ENCODE results near the gene CA12.

Gene CA12

GRCh38 chr15:63401714-63402497 lies 20.3 kb upstream of the CA12 start:
- no peak for DNase-seq

GRCh38 chr15:63401078-63401477 lies 19.4 kb upstream of the CA12 start:
- DNase-seq = no peak

DNA sequence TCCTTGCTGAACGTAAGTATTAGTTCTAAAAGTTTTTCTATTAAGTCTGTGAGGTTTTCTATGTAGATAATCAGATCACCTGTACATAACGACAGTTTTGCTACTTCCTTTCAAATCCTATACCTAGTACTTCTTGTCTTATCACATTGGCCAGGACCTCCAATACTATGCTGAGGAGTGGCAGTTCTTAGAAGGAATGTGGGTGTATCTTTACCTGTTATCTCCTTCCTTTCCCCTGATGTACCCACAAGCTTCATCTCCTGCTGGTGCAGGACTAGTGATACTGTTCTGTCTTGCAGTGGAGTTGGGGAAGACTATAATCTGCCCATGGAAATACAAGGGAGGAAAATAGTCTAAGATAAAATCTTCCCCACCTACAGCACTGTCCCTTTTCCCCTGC lies 16.8 kb upstream of the CA12 start:
- no peak for DNase-seq

DNA sequence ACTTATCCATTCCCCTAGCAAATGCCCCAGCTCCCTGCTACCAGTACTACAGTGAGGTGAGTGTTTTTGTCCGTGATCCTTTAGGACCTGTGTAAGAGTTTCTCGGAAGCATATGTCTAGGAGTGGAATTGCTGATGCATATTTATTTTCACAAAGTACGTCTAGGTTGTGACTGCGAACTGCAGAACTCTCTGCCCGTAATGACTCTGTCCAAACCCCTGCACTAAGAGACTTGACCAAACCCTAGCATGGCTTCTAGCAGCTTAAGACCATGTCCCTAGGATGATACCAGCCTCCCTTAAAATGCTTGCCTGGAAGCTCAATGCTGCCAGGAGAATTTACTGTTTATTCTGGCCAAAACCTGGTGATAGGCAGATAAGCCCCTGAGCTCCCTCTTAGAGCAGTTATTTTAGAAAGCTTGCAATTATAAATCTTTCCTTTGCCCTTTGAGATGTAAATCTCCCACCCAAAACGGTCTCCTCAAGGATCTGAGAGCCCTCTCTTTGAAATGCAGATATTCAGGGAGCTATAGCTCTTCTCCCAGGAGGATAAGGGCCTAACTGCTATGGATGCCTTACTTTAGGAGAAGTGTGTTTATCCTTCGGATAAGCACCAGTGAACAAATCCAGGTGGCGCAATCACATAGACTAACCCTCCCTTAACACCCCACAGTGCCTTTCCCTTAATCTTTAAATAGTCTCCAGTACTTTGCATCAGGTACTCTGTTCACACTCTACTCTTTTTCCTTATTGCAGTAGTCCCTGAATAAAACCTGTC lies 14.7 kb upstream of the CA12 start:
- DNase-seq = no peak

DNA sequence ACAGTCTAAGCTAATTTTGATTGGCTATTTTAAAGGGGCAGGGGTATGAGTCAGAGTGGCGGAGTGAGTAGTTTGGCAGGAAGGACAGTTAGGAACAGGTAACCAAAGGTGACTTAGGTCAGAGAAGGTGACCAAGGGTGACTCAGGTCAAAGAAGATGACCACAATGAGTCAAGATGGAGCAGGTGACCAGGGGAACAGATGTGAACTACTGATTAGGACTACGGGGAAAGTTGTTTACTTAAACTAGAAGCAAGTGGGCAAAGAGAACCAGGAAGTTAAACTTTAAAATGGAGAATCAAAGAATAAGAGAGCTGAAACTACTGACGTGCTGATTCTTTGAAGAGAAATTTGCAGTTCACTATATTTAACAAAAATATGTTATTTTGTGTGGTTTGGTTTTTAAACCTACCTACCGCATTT lies 14.1 kb upstream of the CA12 start:
- no peak for DNase-seq

GRCh38 chr15:63392361-63393009 lies 10.8 kb upstream of the CA12 start:
- no peak for DNase-seq

- no peak for DNase-seq
These were observed 10.2 kb upstream of the CA12 start for GRCh38 chr15:63391669-63392360.

DNA sequence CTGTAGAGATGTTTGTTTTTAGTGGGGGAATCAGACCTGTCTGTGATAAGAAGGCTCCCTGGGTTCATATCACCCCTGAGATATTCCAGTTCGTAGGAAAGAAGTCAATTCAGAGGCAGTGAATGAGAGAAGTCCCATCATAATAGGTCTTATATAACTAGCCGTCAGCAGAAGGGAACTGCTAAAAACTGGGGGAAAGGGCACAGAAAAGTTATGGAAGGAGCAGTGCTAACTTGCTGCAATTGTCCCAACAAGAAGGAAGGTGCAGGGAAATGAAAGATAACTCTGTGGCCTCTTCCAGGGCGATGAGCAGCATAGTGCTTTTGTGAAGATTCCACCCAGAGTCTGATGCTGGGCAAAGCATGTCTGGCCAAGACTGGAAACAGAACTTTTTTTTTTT lies 9.0 kb upstream of the CA12 start:
- DNase-seq = no peak

DNA sequence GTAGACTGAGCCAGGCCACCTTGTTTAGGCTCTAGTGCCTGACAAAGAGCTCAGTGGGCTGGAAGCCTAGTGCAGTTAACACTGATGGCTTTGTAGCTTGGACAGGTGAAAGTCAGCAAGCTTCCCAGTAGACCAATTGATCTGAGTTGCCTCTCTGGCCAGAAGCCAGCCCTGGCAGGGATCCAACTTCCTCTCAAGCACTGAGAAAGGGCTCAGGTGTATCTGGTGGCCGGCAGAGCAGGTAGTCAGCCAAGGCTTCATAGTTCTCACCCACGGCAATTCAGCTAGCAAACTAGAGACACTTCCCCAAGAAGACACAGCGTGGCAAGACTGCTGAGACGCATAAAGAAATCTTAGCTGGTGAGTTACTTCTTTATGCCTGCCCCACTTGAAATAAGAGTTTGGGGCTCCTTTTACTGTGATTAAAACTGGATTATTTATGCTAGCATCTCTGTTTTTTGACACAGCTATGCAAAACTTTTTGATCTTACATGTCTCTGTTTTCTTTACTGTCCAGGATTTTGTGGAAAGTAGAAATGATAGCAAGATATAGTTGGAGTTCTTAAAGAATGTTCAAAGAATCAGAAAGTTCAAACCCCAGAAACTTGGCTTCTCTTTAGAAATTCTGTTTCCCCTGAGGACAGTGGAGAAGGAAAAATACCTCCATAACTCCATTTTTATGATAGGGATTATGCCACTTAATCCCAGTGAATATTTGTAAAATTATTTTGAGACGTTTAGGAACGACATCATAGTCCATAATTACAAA lies 8.4 kb upstream of the CA12 start:
- DNase-seq = no peak

DNA sequence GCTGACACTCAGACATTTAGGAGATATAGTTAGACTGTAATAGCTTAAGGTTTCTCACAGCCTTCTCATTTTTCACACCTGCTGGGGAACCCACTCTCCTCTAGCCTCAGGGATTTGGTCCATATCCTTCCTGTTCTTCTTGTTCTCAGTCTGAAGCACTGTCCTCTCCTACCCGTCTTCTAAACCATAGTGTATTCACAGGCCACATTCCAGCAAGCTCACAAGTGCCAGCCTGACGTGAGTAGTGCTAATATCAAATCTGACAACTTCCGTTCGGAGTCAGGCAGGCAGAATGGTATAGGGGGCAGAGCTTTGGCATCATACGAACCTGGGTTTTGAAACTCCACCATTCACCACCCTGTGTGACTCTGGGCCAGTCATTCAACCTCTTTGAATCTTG lies 6.9 kb upstream of the CA12 start:
- DNase-seq = no peak

DNA sequence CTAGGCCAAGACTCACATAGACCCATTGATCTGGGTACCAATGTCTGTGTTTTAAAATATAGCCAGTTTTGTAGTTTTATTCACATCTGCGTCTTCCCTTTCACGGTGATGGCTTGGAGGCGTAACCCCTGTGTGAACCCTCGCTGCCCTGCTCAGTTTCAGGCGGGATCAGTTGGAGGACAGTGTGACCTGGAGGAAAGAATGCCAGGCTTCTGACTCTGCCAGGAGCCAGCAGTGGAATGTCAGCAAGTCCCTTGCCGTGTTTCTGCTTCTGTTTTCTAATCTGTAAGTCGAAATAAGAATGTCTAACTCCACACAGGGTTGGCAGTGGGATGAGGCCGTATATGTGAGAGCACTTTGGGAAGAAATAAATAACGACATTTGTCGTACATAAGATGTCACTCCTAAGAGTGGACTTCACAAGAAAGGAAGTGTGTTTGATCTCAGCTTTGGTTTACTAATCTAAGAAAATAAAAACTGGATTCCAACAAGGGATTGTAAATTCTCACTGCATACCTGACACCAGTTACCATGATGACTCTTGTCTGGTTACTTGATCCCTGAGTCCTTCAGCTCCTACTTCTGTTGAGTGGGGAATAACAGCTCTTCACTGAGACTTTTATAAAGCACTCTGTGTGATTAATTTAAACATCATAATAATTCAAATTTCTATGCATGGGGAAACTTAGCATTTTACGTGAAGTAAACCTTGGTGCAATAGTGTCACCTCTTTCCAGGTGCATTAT lies 6.3 kb upstream of the CA12 start:
- DNase-seq = no peak

GRCh38 chr15:63385911-63386531 lies 4.4 kb upstream of the CA12 start:
- no peak for DNase-seq

GRCh38 chr15:63384906-63385305 lies 3.3 kb upstream of the CA12 start:
- DNase-seq = no peak

DNA sequence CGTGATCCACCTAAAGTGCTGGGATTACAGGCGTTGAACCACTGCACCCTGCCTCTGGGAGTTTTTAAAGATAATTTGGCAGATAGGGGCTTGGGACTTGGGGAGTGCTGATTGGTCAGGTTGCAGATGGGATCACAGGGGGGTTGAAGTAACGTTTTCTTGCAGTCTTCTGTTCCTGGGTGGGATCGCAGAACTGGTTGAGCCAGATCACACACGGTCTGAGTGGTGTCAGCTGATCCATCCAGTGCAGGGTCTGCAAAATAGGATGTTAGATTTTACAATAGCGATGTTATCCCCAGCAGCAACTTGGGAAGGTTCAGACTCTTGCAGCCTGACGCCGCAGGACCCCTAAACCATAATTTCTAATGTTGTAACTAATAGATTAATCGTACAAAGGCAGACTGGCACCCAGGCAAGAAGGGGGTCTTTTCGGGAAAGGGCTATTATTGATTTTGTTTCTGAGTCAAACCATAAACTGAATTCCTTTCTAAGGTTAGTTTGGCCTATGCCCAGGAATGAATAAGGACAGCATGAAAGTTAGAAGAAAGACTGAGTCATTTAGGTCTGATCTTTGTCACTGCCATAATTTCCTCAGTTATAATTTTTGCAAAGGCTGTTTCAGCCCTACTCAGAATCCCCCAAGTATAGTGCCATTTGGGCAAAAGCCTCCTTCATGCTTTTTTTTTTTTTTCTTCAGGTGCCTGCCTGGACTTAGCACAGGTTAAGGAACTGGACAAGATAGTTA lies 1.5 kb upstream of the CA12 start:
- DNase-seq = no peak

DNA sequence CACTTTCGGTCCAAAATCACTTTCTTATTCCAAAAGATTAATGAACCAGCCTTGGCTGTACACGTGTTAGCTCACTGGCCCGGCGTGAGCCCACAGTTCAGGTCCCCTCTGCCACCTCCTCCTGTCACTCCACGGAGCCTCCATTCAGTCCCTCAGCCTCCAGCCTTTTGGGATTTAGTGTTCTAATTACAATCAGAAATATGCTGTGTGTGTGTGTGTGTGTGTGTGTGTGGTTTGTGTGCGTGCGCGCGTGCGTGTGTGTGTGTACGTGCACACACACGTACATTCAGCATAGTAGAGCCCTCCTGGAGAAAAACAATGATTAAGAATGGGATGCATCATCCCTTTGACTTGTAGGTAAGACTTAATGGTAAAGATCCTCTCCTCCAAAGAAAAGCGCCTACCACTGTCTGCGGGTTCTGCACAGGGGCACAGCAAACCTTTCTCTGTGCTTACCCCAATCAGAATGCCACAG lies 801 bp downstream of the CA12 start:
- no peak for DNase-seq

GRCh38 chr15:63380151-63380807 lies 1.4 kb downstream of the CA12 start:
- no peak for DNase-seq

- no peak for DNase-seq
These were observed 2.0 kb downstream of the CA12 start for GRCh38 chr15:63379492-63380150.

- no peak for DNase-seq
These were observed 2.7 kb downstream of the CA12 start for GRCh38 chr15:63378946-63379345.

Data from amniotic stem cell (primary cell).